ENCODE data around the gene SOCS6. TPM values are rescaled to one million over a fixed set of nuclear protein-coding genes. Genes with fewer than 3 reads are reported as not detected.

The SOCS6 gene
- total RNA-seq, 1 donor from 2014 or later, result 20.2 TPM

- H3K36me3 ChIP-seq, result no peaks in the 10 kb centered on the region
- H3K4me1 ChIP-seq, result no peaks in the 10 kb centered on the region
- H3K4me3 ChIP-seq, result no peak overlapping the region
- TF ChIP-seq CTCF (IDR thresholded peaks at IDR 0.05; ENCODE audit: borderline replicate concordance), result no peak
- DNase-seq, result no peak
- no peaks in the 10 kb centered on the region for H3K9me3 ChIP-seq (replicated peaks)
- intact Hi-C loops (cut with micrococcal nuclease), result no loop called here
- H3K27ac ChIP-seq (replicated peaks), result no peak overlapping the region
- no peaks in the 10 kb centered on the region for H3K27me3 ChIP-seq (ENCODE audit: low read depth)
Observed at GRCh38 chr18:70374154-70374553, 85.3 kb downstream of the SOCS6 start.

GRCh38 chr18:70376137-70376913 lies 87.5 kb downstream of the SOCS6 start:
- Histone ChIP-seq H3K27ac (replicated peaks) (no peak overlapping the region), H3K36me3 (no peaks in the 10 kb centered on the region), H3K4me1 (no peaks in the 10 kb centered on the region), H3K27me3 (ENCODE audit: low read depth) (no peaks in the 10 kb centered on the region), H3K9me3 (replicated peaks) (no peaks in the 10 kb centered on the region), H3K4me3 (no peak overlapping the region)
- intact Hi-C loops (cut with micrococcal nuclease), result no loop called here
- no peak for TF ChIP-seq CTCF (IDR thresholded peaks at IDR 0.05; ENCODE audit: borderline replicate concordance)
- DNase-seq, result no peak

GRCh38 chr18:70376914-70377258 lies 88.0 kb downstream of the SOCS6 start:
- no peak for TF ChIP-seq CTCF (IDR thresholded peaks at IDR 0.05; ENCODE audit: borderline replicate concordance)
- Histone ChIP-seq H3K27ac (replicated peaks) (no peak overlapping the region), H3K36me3 (no peaks in the 10 kb centered on the region), H3K27me3 (ENCODE audit: low read depth) (no peaks in the 10 kb centered on the region), H3K4me1 (no peaks in the 10 kb centered on the region), H3K4me3 (no peak overlapping the region), H3K9me3 (replicated peaks) (no peaks in the 10 kb centered on the region)
- intact Hi-C loops (cut with micrococcal nuclease), result no loop called here
- no peak for DNase-seq

- Histone ChIP-seq H3K27ac (replicated peaks) (no peak overlapping the region), H3K27me3 (ENCODE audit: low read depth) (no peaks in the 10 kb centered on the region), H3K9me3 (replicated peaks) (no peaks in the 10 kb centered on the region), H3K4me3 (no peak overlapping the region), H3K4me1 (no peaks in the 10 kb centered on the region), H3K36me3 (no peaks in the 10 kb centered on the region)
- no peak for DNase-seq
- no peak for TF ChIP-seq CTCF (IDR thresholded peaks at IDR 0.05; ENCODE audit: borderline replicate concordance)
- intact Hi-C loops (cut with micrococcal nuclease), result no loop called here
Observed at GRCh38 chr18:70377317-70377799, 88.5 kb downstream of the SOCS6 start.

GRCh38 chr18:70377857-70378701 lies 89.2 kb downstream of the SOCS6 start:
- no peaks in the 10 kb centered on the region for H3K4me1 ChIP-seq
- intact Hi-C loops (cut with micrococcal nuclease), result no loop called here
- TF ChIP-seq CTCF (IDR thresholded peaks at IDR 0.05; ENCODE audit: borderline replicate concordance), result no peak
- H3K9me3 ChIP-seq (replicated peaks), result no peaks in the 10 kb centered on the region
- H3K36me3 ChIP-seq, result no peaks in the 10 kb centered on the region
- no peak for DNase-seq
- H3K27ac ChIP-seq (replicated peaks), result no peak overlapping the region
- no peak overlapping the region for H3K4me3 ChIP-seq
- H3K27me3 ChIP-seq (ENCODE audit: low read depth), result no peaks in the 10 kb centered on the region

Other genes starting within 250 kb of the SOCS6 start
- gene RTTN, start 83.4 kb upstream of the SOCS6 start, total RNA-seq, result 10.6 TPM

All from left ventricle myocardium inferior (tissue), 1 donor.